ENCODE data around the gene OR13C9. TPM values are rescaled to one million over a fixed set of nuclear protein-coding genes. Genes with fewer than 3 reads are reported as not detected.

The OR13C9 gene
- total RNA-seq, 4 donors from 2014 or later: not detected

- TF ChIP-seq POLR2AphosphoS5 (IDR thresholded peaks at IDR 0.05) (no peak), CTCF (IDR thresholded peaks at IDR 0.05) (no peak), EP300 (IDR thresholded peaks at IDR 0.05) (no peak), POLR2A (IDR thresholded peaks at IDR 0.05; ENCODE audit: low read depth) (no peak)
These were observed 28.4 kb downstream of the OR13C9 start for GRCh38 chr9:104589626-104590025.

GRCh38 chr9:104586496-104587180 is 31.4 kb downstream of the OR13C9 start:
- Histone ChIP-seq H3K4me1 (no peaks in the 10 kb centered on the region), H3K9me3 (no peaks in the 10 kb centered on the region), H3K27me3 (no peaks in the 10 kb centered on the region), H3K36me3 (no peaks in the 10 kb centered on the region), H3K4me3 (no peak overlapping the region), H3K27ac (replicated peaks in 1 of 4) (no peak overlapping the region)
- no peak for DNase-seq (ENCODE audit: extremely low spot score)
- intact Hi-C loops (cut with DNase I): no loop called here
- TF ChIP-seq POLR2AphosphoS5 (IDR thresholded peaks at IDR 0.05) (no peak), CTCF (IDR thresholded peaks at IDR 0.05) (no peak), EP300 (IDR thresholded peaks at IDR 0.05) (no peak), POLR2A (IDR thresholded peaks at IDR 0.05; ENCODE audit: low read depth) (no peak)
- WGBS: 0% methylated on average over 1 of the region's 1 CpG

More at GRCh38 chr9:104589626-104590025, 28.4 kb downstream of the OR13C9 start:
- peaks cover 0 to 9% (median 3%) of the 10 kb centered on the region in 4 donors for H3K9me3 ChIP-seq
- no peak overlapping the region for H3K27ac ChIP-seq (replicated peaks in 1 of 4)
- H3K4me3 ChIP-seq: no peak overlapping the region
- no peak for DNase-seq (ENCODE audit: extremely low spot score)
- no peaks in the 10 kb centered on the region for H3K4me1 ChIP-seq
- intact Hi-C loops (cut with DNase I): no loop called here
- H3K27me3 ChIP-seq: no peaks in the 10 kb centered on the region
- no peaks in the 10 kb centered on the region for H3K36me3 ChIP-seq
- 0% methylated on average over 1 of the region's 1 CpG for WGBS

GRCh38 chr9:104580562-104580961 is 37.4 kb downstream of the OR13C9 start:
- Histone ChIP-seq H3K27me3 (no peaks in the 10 kb centered on the region), H3K9me3 (no peaks in the 10 kb centered on the region), H3K27ac (replicated peaks in 1 of 4) (no peak overlapping the region), H3K4me3 (no peak overlapping the region), H3K36me3 (no peaks in the 10 kb centered on the region), H3K4me1 (no peaks in the 10 kb centered on the region)
- no peak for TF ChIP-seq POLR2AphosphoS5 (IDR thresholded peaks at IDR 0.05)
- intact Hi-C loops (cut with DNase I): no loop called here
- WGBS: 75% methylated on average over 1 of the region's 1 CpG
- no peak for DNase-seq (ENCODE audit: extremely low spot score)

GRCh38 chr9:104577263-104577662 is 40.7 kb downstream of the OR13C9 start:
- no peak overlapping the region for H3K4me3 ChIP-seq
- H3K4me1 ChIP-seq: no peaks in the 10 kb centered on the region
- no peaks in the 10 kb centered on the region for H3K36me3 ChIP-seq
- WGBS: 84% methylated on average over 5 of the region's 5 CpGs
- H3K9me3 ChIP-seq: peaks cover 0 to 9% (median 6%) of the 10 kb centered on the region in 4 donors
- H3K27ac ChIP-seq (replicated peaks in 1 of 4): no peak overlapping the region
- DNase-seq (ENCODE audit: extremely low spot score): no peak
- intact Hi-C loops (cut with DNase I): no loop called here
- no peak for TF ChIP-seq POLR2A (IDR thresholded peaks at IDR 0.05; ENCODE audit: low read depth)
- no peak for TF ChIP-seq CTCF (IDR thresholded peaks at IDR 0.05)
- no peak for TF ChIP-seq POLR2AphosphoS5 (IDR thresholded peaks at IDR 0.05)
- no peak for TF ChIP-seq EP300 (IDR thresholded peaks at IDR 0.05)
- H3K27me3 ChIP-seq: no peaks in the 10 kb centered on the region

GRCh38 chr9:104575456-104575855 is 42.5 kb downstream of the OR13C9 start:
- Histone ChIP-seq H3K27me3 (no peaks in the 10 kb centered on the region), H3K27ac (replicated peaks in 1 of 4) (no peak overlapping the region), H3K4me1 (no peaks in the 10 kb centered on the region), H3K9me3 (peaks cover 0 to 15% (median 10%) of the 10 kb centered on the region in 4 donors), H3K4me3 (no peak overlapping the region), H3K36me3 (no peaks in the 10 kb centered on the region)
- 74% methylated on average over 2 of the region's 2 CpGs for WGBS
- no peak for DNase-seq (ENCODE audit: extremely low spot score)
- no peak for TF ChIP-seq EP300 (IDR thresholded peaks at IDR 0.05)
- TF ChIP-seq CTCF (IDR thresholded peaks at IDR 0.05): no peak
- TF ChIP-seq POLR2AphosphoS5 (IDR thresholded peaks at IDR 0.05): no peak
- no peak for TF ChIP-seq POLR2A (IDR thresholded peaks at IDR 0.05; ENCODE audit: low read depth)
- intact Hi-C loops (cut with DNase I): no loop called here
